Peyer's patch (tissue), 4 donors: ENCODE measurements around the gene EZH2.

Experiments used
- POLR2A ChIP-seq, 2 donors: fragments of 450-650 bp; IDR thresholded peaks; one replicate each; pipeline ENCODE4 v1.5.1; 2017; ENCODE audit warnings: antibody characterized with exemption in 2 of 2, mild to moderate bottlenecking in 2 of 2, moderate library complexity in 2 of 2
- TF ChIP-seq, protein P1 (sequence below), 6 experiments: fragments of 450-650 bp in 4 of 6; fragments of 200-600 bp in 2 of 6; sonication (generic) in 1 of 6; IDR thresholded peaks; one replicate each; pipeline ENCODE4 v1.5.1; 2017 to 2019; ENCODE audit warnings: antibody characterized with exemption in 6 of 6, mild to moderate bottlenecking in 3 of 6, moderate library complexity in 1 of 6

DNA sequence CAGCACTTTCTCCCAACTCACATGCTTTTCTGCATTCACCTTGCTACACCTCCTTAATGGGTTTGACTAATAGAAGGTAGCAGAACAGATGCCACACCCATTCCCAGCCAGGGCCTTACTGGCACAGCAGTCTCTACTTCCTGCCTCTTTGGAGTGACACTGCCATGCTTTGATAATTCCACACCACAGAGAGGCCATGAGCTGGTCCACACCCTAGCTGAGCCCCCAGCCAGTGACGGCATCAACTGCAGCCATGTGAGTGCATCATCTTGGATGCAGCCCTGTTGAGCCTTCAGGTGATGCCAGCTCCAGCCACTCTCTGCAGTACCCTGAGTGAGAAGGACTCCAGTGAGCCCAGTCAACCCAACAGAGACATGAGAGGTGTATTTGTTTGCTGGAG is 27.5 kb upstream of the EZH2 start:
- TF ChIP-seq, protein P1, sequence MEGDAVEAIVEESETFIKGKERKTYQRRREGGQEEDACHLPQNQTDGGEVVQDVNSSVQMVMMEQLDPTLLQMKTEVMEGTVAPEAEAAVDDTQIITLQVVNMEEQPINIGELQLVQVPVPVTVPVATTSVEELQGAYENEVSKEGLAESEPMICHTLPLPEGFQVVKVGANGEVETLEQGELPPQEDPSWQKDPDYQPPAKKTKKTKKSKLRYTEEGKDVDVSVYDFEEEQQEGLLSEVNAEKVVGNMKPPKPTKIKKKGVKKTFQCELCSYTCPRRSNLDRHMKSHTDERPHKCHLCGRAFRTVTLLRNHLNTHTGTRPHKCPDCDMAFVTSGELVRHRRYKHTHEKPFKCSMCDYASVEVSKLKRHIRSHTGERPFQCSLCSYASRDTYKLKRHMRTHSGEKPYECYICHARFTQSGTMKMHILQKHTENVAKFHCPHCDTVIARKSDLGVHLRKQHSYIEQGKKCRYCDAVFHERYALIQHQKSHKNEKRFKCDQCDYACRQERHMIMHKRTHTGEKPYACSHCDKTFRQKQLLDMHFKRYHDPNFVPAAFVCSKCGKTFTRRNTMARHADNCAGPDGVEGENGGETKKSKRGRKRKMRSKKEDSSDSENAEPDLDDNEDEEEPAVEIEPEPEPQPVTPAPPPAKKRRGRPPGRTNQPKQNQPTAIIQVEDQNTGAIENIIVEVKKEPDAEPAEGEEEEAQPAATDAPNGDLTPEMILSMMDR (IDR thresholded peaks at IDR 0.05), result no peak
- no peak for TF ChIP-seq POLR2A (IDR thresholded peaks at IDR 0.05)
